GM19452 (cell line): Measurements from ENCODE around the gene ADPRHL1.
"Not testable (repeated sequence)": the region's sequence is repeated elsewhere in the genome, so short reads cannot be mapped to it uniquely, and the experiment has no call there.

Experiments
- ATAC-seq: cut with Tn5 transposase; IDR thresholded peaks from one replicate; pipeline ENCODE4 v1.9.1; 2021; ENCODE audit not compliant: unreplicated experiment

ADPRHL1 gene

GRCh38 chr13:113403255-113404104 lies 49.8 kb downstream of the ADPRHL1 start:
- ATAC-seq: no peak

- no peak for ATAC-seq
Observed at GRCh38 chr13:113402471-113403254, 50.6 kb downstream of the ADPRHL1 start.

GRCh38 chr13:113401452-113402415 lies 51.6 kb downstream of the ADPRHL1 start:
- no peak for ATAC-seq

DNA sequence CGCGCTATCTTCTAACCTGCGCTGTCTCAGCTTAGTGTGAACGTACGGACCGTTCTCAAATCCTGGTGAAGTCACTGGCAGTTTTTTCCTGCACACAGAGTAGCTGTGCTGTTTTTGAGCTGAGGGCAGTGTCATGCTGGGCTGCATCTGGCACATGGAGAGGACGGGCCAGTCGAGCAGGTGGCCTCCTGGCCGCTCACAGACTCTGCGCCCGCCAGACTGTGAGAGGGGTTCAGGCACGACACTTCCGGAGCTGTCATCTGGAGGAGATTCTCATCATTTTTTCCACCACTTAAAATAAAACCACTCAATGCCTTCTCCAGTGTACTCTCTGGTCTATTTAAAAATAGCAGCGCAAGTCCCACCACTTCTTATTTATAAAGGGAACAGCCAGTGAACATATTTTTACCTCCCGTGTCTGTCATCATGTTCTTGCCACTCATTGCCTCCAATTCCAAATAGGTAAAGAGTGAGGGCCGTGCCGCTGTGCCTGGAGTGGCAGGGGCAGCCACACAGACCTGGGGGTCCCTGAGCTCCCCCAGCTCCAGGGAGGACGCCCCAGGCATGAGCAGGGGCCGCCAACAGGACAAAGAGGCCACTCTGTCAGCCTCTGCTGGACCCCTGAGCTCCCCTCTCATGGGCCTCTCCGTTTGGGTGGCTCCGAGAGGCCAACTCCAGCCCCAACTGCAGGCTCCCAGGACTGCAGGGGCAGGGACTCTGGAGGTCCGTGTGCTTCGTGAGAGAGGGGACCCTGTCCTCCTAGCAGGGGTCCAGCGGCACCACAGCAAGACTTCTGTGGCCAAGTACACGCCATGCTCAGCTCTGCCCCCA lies 52.5 kb downstream of the ADPRHL1 start:
- no peak for ATAC-seq

DNA sequence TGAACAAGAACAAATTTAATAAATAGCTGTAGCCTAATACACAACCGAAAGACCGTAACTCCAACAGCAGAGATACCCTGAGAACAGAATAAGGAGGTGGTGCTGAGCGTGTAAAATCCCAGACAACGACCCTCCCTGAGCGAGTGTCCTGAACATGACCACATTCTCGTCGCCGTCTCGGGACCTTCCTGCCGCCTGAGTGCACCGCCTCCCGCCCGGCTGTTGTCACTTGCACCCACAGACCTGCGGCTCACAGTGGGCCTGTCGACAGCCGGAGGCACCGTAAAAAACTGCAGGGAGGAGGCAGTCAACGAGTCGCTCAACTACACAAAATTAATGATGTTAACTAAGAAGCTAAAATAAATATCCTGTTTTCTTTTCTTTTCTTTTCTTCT lies 53.5 kb downstream of the ADPRHL1 start:
- ATAC-seq: no peak

GRCh38 chr13:113398963-113399754 lies 54.1 kb downstream of the ADPRHL1 start:
- no peak for ATAC-seq

GRCh38 chr13:113397608-113398425 lies 55.5 kb downstream of the ADPRHL1 start:
- no peak for ATAC-seq

GRCh38 chr13:113394339-113394640 lies 59.0 kb downstream of the ADPRHL1 start:
- ATAC-seq: peak; percentile 10

DNA sequence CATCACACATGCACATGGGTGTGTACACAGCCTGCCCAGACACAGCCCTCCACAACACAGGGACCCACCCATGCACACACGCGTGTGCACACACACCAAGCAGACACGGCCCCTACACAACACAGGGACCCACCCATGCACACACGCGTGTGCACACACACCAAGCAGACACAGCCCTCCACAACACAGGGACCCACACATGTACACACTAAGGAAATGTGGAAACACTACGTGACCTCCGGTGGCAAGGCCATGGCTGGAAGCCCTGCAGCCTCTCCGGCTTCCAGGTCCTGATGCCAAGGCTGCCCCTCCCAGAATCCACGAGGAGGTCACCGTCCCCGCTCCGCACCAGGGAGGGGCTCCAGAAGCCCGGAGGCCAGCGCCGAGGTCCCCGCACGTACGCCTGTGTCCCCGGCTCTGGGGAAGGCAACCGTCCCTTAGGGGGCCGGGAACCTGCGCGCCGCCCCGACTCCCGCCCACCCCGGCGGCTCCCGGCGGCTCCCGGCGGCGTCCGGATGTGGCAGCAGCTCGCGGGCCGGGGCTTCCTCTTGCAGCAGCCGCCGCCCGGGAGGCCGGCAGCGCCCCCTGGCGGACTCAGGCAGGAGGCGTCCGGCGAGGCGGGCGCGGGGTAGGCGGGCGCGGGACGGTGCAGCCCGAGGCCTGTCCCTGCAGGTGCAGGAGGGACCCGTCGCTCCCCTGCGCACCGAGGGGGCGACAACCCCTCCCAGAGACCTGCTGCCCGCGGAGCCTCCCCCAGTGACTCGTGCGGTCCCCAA lies 59.5 kb downstream of the ADPRHL1 start:
- ATAC-seq: peak; percentile 92

DNA sequence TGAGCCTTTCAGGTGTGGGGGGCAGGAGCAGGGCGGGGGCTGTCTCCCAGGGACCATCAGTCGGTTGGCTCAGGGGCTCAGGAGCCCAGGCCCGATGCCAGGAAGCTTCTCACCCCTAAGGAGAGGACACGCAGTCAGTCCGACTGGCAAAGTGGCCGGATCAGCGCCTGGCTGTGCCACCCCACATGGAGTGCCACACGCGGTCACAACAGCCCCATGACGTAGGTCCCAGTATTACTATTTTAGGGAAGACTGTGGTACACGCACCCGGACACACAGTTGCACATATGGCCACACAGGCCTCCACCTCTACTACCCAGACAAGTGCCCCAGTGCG lies 60.1 kb downstream of the ADPRHL1 start:
- ATAC-seq: no peak

GRCh38 chr13:113390874-113391497 lies 62.3 kb downstream of the ADPRHL1 start:
- ATAC-seq: no peak

DNA sequence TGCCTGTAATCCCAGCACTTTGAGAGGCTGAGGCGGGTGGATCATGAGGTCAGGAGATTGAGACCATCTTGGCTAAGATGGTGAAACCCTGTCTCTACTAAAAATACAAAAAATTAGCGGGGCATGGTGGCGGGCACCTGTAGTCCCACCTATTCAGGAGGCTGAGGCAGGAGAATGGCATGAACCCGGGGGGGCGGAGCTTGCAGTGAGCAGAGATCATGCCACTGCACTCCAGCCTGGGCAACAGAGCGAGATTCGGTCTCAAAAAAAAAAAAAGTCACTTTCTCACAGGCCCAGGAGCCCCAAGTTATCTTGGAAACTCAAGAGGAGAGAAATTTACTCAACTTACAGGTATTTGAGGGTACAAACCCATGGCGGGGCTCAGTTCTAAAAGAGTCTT lies 63.7 kb downstream of the ADPRHL1 start:
- not testable (repeated sequence) for ATAC-seq

DNA sequence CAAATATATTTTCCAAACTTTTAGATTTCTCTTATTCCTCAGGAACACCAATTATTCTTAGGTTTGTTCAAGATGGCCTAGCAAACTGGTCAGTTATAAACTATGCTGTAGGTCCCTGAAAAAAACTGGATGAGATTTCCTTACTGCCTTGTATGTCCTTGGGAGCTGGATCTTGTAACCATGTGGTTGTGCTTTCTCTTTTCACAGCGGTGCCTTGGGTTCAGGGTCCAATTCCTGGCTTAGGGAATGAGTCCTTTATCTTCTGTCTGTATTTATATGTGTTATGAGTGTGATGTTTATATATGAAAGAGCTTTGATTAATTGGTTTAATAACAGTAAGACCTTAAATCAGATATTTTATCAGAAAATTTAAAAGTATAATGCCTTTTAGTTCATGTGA lies 65.9 kb downstream of the ADPRHL1 start:
- ATAC-seq: no peak

DNA sequence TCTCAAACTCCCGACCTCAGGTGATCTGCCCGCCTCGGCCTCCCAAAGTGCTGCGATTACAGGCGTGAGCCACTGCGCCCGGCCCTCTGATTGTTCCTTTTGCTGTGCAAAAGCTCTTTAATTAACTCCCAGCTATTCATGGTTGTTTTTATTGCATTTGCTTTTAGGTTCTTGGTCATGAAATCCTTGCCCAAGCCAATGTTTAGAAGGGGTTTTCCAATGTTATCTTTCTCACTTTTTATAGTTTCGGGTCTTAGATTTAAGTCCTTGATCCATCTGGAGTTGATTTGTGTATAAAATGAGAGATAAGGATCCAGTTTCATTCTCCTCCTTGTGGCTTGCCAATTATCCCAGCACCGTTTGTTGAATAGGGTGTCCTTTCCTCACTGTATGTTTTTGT lies 70.2 kb downstream of the ADPRHL1 start:
- ATAC-seq: no peak

GRCh38 chr13:113382542-113382941 lies 70.7 kb downstream of the ADPRHL1 start:
- not testable (repeated sequence) for ATAC-seq

DNA sequence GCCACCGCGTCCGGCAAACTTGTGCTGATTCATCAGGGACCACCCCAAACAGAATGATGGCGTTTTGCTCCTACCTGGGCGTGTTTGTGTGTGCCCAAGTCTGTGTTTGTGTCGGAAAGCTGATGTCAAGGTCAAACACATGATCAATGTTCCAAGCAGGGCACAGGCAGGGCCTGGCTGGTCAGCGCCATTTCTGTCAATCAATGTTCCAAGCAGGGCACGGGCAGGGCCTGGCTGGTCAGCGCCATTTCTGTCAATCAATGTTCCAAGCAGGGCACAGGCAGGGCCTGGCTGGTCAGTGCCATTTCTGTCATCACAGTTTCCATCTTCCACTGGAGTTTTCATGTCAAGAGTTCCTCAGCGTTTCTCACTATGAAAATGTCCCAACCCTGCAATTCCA lies 74.5 kb downstream of the ADPRHL1 start:
- ATAC-seq: no peak

- no peak for ATAC-seq
Observed at GRCh38 chr13:113374511-113375175, 78.6 kb downstream of the ADPRHL1 start.
